ENCODE results near the gene BACH2.

DNA sequence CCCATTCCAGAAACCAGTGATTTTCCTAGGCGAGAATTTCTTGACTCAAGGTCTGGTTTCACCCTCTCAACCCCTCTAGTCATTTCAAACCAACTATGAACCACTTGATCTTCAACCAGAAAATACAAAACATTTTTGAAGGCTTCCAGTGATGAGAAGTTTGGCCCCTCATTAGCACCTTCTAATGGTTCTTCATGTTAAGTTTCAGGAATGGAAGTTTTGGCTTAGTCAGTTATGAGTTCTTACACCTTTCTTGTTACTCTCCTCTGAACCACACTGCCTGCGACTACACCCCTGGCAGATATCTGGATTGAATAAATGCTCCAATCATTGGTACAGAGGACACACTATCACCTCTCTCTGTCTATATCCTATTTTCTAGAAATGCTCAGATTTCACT is 335.2 kb downstream of the BACH2 start:
- TF ChIP-seq, protein P1, sequence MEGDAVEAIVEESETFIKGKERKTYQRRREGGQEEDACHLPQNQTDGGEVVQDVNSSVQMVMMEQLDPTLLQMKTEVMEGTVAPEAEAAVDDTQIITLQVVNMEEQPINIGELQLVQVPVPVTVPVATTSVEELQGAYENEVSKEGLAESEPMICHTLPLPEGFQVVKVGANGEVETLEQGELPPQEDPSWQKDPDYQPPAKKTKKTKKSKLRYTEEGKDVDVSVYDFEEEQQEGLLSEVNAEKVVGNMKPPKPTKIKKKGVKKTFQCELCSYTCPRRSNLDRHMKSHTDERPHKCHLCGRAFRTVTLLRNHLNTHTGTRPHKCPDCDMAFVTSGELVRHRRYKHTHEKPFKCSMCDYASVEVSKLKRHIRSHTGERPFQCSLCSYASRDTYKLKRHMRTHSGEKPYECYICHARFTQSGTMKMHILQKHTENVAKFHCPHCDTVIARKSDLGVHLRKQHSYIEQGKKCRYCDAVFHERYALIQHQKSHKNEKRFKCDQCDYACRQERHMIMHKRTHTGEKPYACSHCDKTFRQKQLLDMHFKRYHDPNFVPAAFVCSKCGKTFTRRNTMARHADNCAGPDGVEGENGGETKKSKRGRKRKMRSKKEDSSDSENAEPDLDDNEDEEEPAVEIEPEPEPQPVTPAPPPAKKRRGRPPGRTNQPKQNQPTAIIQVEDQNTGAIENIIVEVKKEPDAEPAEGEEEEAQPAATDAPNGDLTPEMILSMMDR (IDR thresholded peaks at IDR 0.05), result no peak
- no peak for TF ChIP-seq POLR2AphosphoS5 (IDR thresholded peaks at IDR 0.05)
- no peak for TF ChIP-seq POLR2A (IDR thresholded peaks at IDR 0.05)
